GM12891 (cell line): ENCODE results near the gene PTPRD.

Source experiments
- DNase-seq: peaks from one replicate; pipeline ENCODE4 v3.0.0; 2011; ENCODE audit warnings: low spot score; ENCODE audit not compliant: insufficient read length
- FAIRE-seq: peaks from 2 replicates; lab custom pipeline; 2011; peaks lifted over from hg19 to GRCh38; lab: Jason Lieb, UNC
- PAX5 ChIP-seq: IDR thresholded peaks from 2 replicates; pipeline ENCODE4 v1.6.1; 2011; ENCODE audit warnings: low read length, moderate library complexity, mild to moderate bottlenecking; ENCODE audit not compliant: insufficient read depth, severe bottlenecking
- POLR2A ChIP-seq: IDR thresholded peaks from 2 replicates; pipeline ENCODE4 v1.6.1; 2011; ENCODE audit warnings: low read depth, low read length, control low read depth
- POLR2AphosphoS5 ChIP-seq: IDR thresholded peaks from 2 replicates; pipeline ENCODE4 v1.6.1; 2011; ENCODE audit warnings: low read depth, low read length, control low read depth
- POU2F2 ChIP-seq: IDR thresholded peaks from 2 replicates; pipeline ENCODE4 v1.6.1; 2011; ENCODE audit warnings: low read depth, mild to moderate bottlenecking, control low read depth, low read length, moderate library complexity
- SPI1 ChIP-seq: IDR thresholded peaks from 2 replicates; pipeline ENCODE4 v1.6.1; 2011; ENCODE audit warnings: low read depth, low read length, control low read depth
- TAF1 ChIP-seq: IDR thresholded peaks from 2 replicates; pipeline ENCODE4 v1.6.1; 2011; ENCODE audit warnings: low read depth, low read length, control low read depth

The PTPRD gene

GRCh38 chr9:8448226-8448625, 2164.6 kb downstream of the PTPRD start:
- TF ChIP-seq SPI1 (no peak), POU2F2 (no peak), PAX5 (no peak), TAF1 (no peak), POLR2A (no peak), POLR2AphosphoS5 (no peak)
- no peak for FAIRE-seq
- no peak for DNase-seq

- DNase-seq (no peak), FAIRE-seq (no peak)
- TF ChIP-seq POLR2AphosphoS5 (no peak), PAX5 (no peak)
These were observed 2165.2 kb downstream of the PTPRD start for GRCh38 chr9:8447601-8448000.

- no peak for DNase-seq
- no peak for TF ChIP-seq PAX5
- no peak for TF ChIP-seq POLR2A
- TF ChIP-seq POU2F2: no peak
- TF ChIP-seq TAF1: no peak
- TF ChIP-seq SPI1: no peak
- no peak for TF ChIP-seq POLR2AphosphoS5
- FAIRE-seq: no peak
These were observed 2174.9 kb downstream of the PTPRD start for GRCh38 chr9:8437876-8438275.

GRCh38 chr9:8437259-8437658, 2175.5 kb downstream of the PTPRD start:
- DNase-seq (no peak), FAIRE-seq (no peak)
- TF ChIP-seq TAF1 (no peak), POU2F2 (no peak), PAX5 (no peak)

GRCh38 chr9:8436786-8437185, 2176.0 kb downstream of the PTPRD start:
- DNase-seq: no peak
- no peak for TF ChIP-seq SPI1
- TF ChIP-seq POU2F2: no peak
- TF ChIP-seq POLR2A: no peak
- TF ChIP-seq TAF1: no peak
- TF ChIP-seq POLR2AphosphoS5: no peak
- no peak for TF ChIP-seq PAX5
- FAIRE-seq: no peak

GRCh38 chr9:8434621-8435020, 2178.2 kb downstream of the PTPRD start:
- no peak for TF ChIP-seq POLR2A
- TF ChIP-seq POU2F2: no peak
- TF ChIP-seq TAF1: no peak
- no peak for TF ChIP-seq PAX5
- no peak for TF ChIP-seq SPI1
- TF ChIP-seq POLR2AphosphoS5: no peak
- no peak for FAIRE-seq
- no peak for DNase-seq

- TF ChIP-seq POU2F2 (no peak), SPI1 (no peak), TAF1 (no peak), POLR2AphosphoS5 (no peak), POLR2A (no peak), PAX5 (no peak)
- no peak for DNase-seq
- FAIRE-seq: no peak
These were observed 2180.6 kb downstream of the PTPRD start for GRCh38 chr9:8432224-8432623.

GRCh38 chr9:8431505-8431904, 2181.3 kb downstream of the PTPRD start:
- DNase-seq: no peak
- TF ChIP-seq POLR2A (no peak), POLR2AphosphoS5 (no peak), PAX5 (no peak), POU2F2 (no peak), SPI1 (no peak), TAF1 (no peak)
- no peak for FAIRE-seq

GRCh38 chr9:8430945-8431344, 2181.9 kb downstream of the PTPRD start:
- no peak for FAIRE-seq
- no peak for DNase-seq
- no peak for TF ChIP-seq TAF1
- no peak for TF ChIP-seq POLR2A
- TF ChIP-seq PAX5: no peak
- TF ChIP-seq POU2F2: no peak
- TF ChIP-seq POLR2AphosphoS5: no peak
- no peak for TF ChIP-seq SPI1

GRCh38 chr9:8429768-8430167, 2183.0 kb downstream of the PTPRD start:
- FAIRE-seq (no peak), DNase-seq (no peak)
- TF ChIP-seq POU2F2: no peak
- TF ChIP-seq SPI1: no peak
- no peak for TF ChIP-seq POLR2AphosphoS5

- no peak for FAIRE-seq
- DNase-seq: no peak
These were observed 2183.6 kb downstream of the PTPRD start for GRCh38 chr9:8429157-8429556.

More at GRCh38 chr9:8429157-8429556, 2183.6 kb downstream of the PTPRD start:
- no peak for TF ChIP-seq POLR2A
- TF ChIP-seq TAF1: no peak
